CD8-positive, alpha-beta memory T cell (primary cell): Measurements from ENCODE around the gene CLEC9A. TPM values are rescaled to one million over a fixed set of nuclear protein-coding genes. Genes with fewer than 3 reads are reported as not detected.
"Not testable (repeated sequence)": the region's sequence is repeated elsewhere in the genome, so short reads cannot be mapped to it uniquely, and the experiment has no call there.

Source experiments
- CTCF ChIA-PET: fragments of 350-600 bp; sonication (Branson Sonifier 250); formaldehyde crosslinking; loops from one replicate; lab custom pipeline; 2021; ENCODE audit warnings: antibody characterized with exemption; lab: Charles Lee
- POLR2A ChIA-PET: fragments of 350-600 bp; sonication (Branson Sonifier 250); formaldehyde crosslinking; loops from one replicate; lab custom pipeline; 2021; ENCODE audit warnings: antibody characterized with exemption; lab: Charles Lee
- DNase-seq, 5 donors: peaks; one replicate each; pipeline versions ENCODE4 v3.0.0 to v3.0.0-alpha.2; 2020 to 2022; ENCODE audit warnings: mixed read lengths in 1 of 5
- H3K27ac ChIP-seq: one replicate; pipeline ENCODE4 v1.7.0; 2013; ENCODE audit warnings: low read depth, mild to moderate bottlenecking, low read length, moderate library complexity
- H3K27me3 ChIP-seq: 2 replicates; pipeline ENCODE4 v1.7.0; 2013; ENCODE audit warnings: low read length, mild to moderate bottlenecking; ENCODE audit not compliant: insufficient read depth, poor library complexity, severe bottlenecking
- H3K36me3 ChIP-seq: 2 replicates; pipeline ENCODE4 v1.7.0; 2013; ENCODE audit warnings: mild to moderate bottlenecking, low read length, moderate library complexity; ENCODE audit not compliant: insufficient read depth
- H3K4me1 ChIP-seq: 2 replicates; pipeline ENCODE4 v1.7.0; 2013; ENCODE audit warnings: mild to moderate bottlenecking, low read length, moderate library complexity; ENCODE audit not compliant: insufficient read depth
- H3K4me3 ChIP-seq: 2 replicates; pipeline ENCODE4 v1.7.0; 2013; ENCODE audit warnings: mild to moderate bottlenecking, low read length
- H3K9me3 ChIP-seq: 2 replicates; pipeline ENCODE4 v1.7.0; 2013; ENCODE audit warnings: mild to moderate bottlenecking, low read length
- H3K27ac Mint-ChIP-seq, 8 donors: one replicate each; pipeline ENCODE4 v1.8.0; 2020 to 2021; ENCODE audit warnings: mixed read lengths in 8 of 8, mild to moderate bottlenecking in 6 of 8, inconsistent platforms in 3 of 8, moderate library complexity in 3 of 8
- H3K27me3 Mint-ChIP-seq, 2 donors: one replicate each; pipeline ENCODE4 v1.8.0; 2020 to 2021; ENCODE audit warnings: mixed read lengths in 2 of 2, mild to moderate bottlenecking in 1 of 2, moderate library complexity in 1 of 2
- H3K36me3 Mint-ChIP-seq, 3 donors: one replicate each; pipeline ENCODE4 v1.8.0; 2020 to 2021; ENCODE audit warnings: mixed read lengths in 3 of 3, inconsistent platforms in 1 of 3, mild to moderate bottlenecking in 1 of 3
- H3K4me1 Mint-ChIP-seq, 3 donors: one replicate each; pipeline ENCODE4 v1.8.0; 2020 to 2021; ENCODE audit warnings: mixed read lengths in 3 of 3, inconsistent platforms in 1 of 3, mild to moderate bottlenecking in 1 of 3
- H3K4me3 Mint-ChIP-seq, 7 donors: one replicate each; pipeline ENCODE4 v1.8.0; 2020 to 2021; ENCODE audit warnings: mixed read lengths in 7 of 7, mild to moderate bottlenecking in 6 of 7, moderate library complexity in 4 of 7, inconsistent platforms in 2 of 7
- H3K9me3 Mint-ChIP-seq, 5 donors: one replicate each; pipeline ENCODE4 v1.8.0; 2020 to 2022; ENCODE audit warnings: mixed read lengths in 5 of 5, mild to moderate bottlenecking in 3 of 5, moderate library complexity in 2 of 5, inconsistent platforms in 1 of 5
- polyA plus RNA-seq: library from polyadenylated mRNA; unstranded; fragments of 300-500 nt; fragmentation: Illumina TruSeq; gene quantifications from one replicate; pipeline ENCODE4 v1.2.3, GENCODE V29; 2021
- total RNA-seq, 2 experiments: library from RNA; stranded (reverse); gene quantifications; one replicate each; pipeline ENCODE4 v1.2.3, GENCODE V29; 2021

CLEC9A gene
- total and polyA plus RNA-seq, 3 experiments from 2014 or later = not detected

- H3K36me3 ChIP-seq = no peaks in the 10 kb centered on the region
- Mint-ChIP-seq H3K9me3 (peaks cover 0 to 2% (median 0%) of the 10 kb centered on the region in 5 donors), H3K27me3 (peaks cover 3 to 35% of the 10 kb centered on the region in 2 donors), H3K27ac (no peak overlapping the region), H3K36me3 (peaks cover 0 to 4% (median 0%) of the 10 kb centered on the region in 3 donors), H3K4me1 (no peaks in the 10 kb centered on the region), H3K4me3 (no peak overlapping the region)
- ChIA-PET CTCF (no interaction called here), POLR2A (no interaction called here)
- H3K27ac ChIP-seq = no peak overlapping the region
- H3K9me3 ChIP-seq = no peaks in the 10 kb centered on the region
- no peak for DNase-seq
- no peaks in the 10 kb centered on the region for H3K27me3 ChIP-seq
- no peak overlapping the region for H3K4me3 ChIP-seq
- no peaks in the 10 kb centered on the region for H3K4me1 ChIP-seq
Measured at GRCh38 chr12:10018386-10018785, 12.1 kb upstream of the CLEC9A start.

GRCh38 chr12:10021342-10021741, 9.1 kb upstream of the CLEC9A start:
- CTCF ChIA-PET = no interaction called here
- DNase-seq = no peak
- Histone ChIP-seq H3K4me3 (no peak overlapping the region), H3K27ac (no peak overlapping the region), H3K9me3 (no peaks in the 10 kb centered on the region), H3K36me3 (no peaks in the 10 kb centered on the region), H3K27me3 (no peaks in the 10 kb centered on the region), H3K4me1 (no peaks in the 10 kb centered on the region)
- peaks cover 6 to 30% of the 10 kb centered on the region in 2 donors for H3K27me3 Mint-ChIP-seq
- POLR2A ChIA-PET = no interaction called here
- no peak overlapping the region for H3K4me3 Mint-ChIP-seq
- peaks cover 0 to 2% (median 0%) of the 10 kb centered on the region in 5 donors for H3K9me3 Mint-ChIP-seq
- H3K36me3 Mint-ChIP-seq = peaks cover 0 to 8% (median 0%) of the 10 kb centered on the region in 3 donors
- no peak overlapping the region for H3K27ac Mint-ChIP-seq
- no peaks in the 10 kb centered on the region for H3K4me1 Mint-ChIP-seq

GRCh38 chr12:10025236-10025635, 5.2 kb upstream of the CLEC9A start:
- Histone ChIP-seq H3K27ac (no peak overlapping the region), H3K27me3 (no peaks in the 10 kb centered on the region), H3K9me3 (no peaks in the 10 kb centered on the region), H3K4me3 (no peak overlapping the region), H3K36me3 (no peaks in the 10 kb centered on the region), H3K4me1 (no peaks in the 10 kb centered on the region)
- peaks cover 0 to 8% (median 0%) of the 10 kb centered on the region in 3 donors for H3K36me3 Mint-ChIP-seq
- H3K27ac Mint-ChIP-seq = no peak overlapping the region
- CTCF ChIA-PET = no interaction called here
- POLR2A ChIA-PET = no interaction called here
- no peaks in the 10 kb centered on the region for H3K4me1 Mint-ChIP-seq
- H3K4me3 Mint-ChIP-seq = no peak overlapping the region
- peaks cover 6 to 15% of the 10 kb centered on the region in 2 donors for H3K27me3 Mint-ChIP-seq
- H3K9me3 Mint-ChIP-seq = no peaks in the 10 kb centered on the region
- no peak for DNase-seq

- H3K4me3 ChIP-seq, H3K27ac ChIP-seq, H3K4me1 ChIP-seq, H3K4me3 Mint-ChIP-seq, H3K36me3 Mint-ChIP-seq, DNase-seq, CTCF ChIA-PET, H3K27me3 ChIP-seq, POLR2A ChIA-PET, H3K9me3 Mint-ChIP-seq, H3K9me3 ChIP-seq, H3K36me3 ChIP-seq, H3K4me1 Mint-ChIP-seq, H3K27ac Mint-ChIP-seq: not testable (repeated sequence)
- peaks cover 6 to 12% of the 10 kb centered on the region in 2 donors for H3K27me3 Mint-ChIP-seq
Measured at GRCh38 chr12:10026666-10027065, 3.8 kb upstream of the CLEC9A start.

GRCh38 chr12:10027311-10027710, 3.2 kb upstream of the CLEC9A start:
- Mint-ChIP-seq H3K27me3 (peaks cover 6 to 17% of the 10 kb centered on the region in 2 donors), H3K4me3 (no peak overlapping the region), H3K27ac (no peak overlapping the region), H3K4me1 (no peaks in the 10 kb centered on the region), H3K9me3 (no peaks in the 10 kb centered on the region), H3K36me3 (peaks cover 0 to 4% (median 0%) of the 10 kb centered on the region in 3 donors)
- ChIA-PET CTCF (no interaction called here), POLR2A (no interaction called here)
- Histone ChIP-seq H3K9me3 (no peaks in the 10 kb centered on the region), H3K4me3 (no peak overlapping the region), H3K4me1 (no peaks in the 10 kb centered on the region), H3K36me3 (no peaks in the 10 kb centered on the region), H3K27ac (no peak overlapping the region), H3K27me3 (no peaks in the 10 kb centered on the region)
- no peak for DNase-seq

- POLR2A ChIA-PET = no interaction called here
- no peaks in the 10 kb centered on the region for H3K4me1 Mint-ChIP-seq
- CTCF ChIA-PET = no interaction called here
Measured at GRCh38 chr12:10027721-10028120, 2.8 kb upstream of the CLEC9A start.

GRCh38 chr12:10031321-10031720, 839 bp downstream of the CLEC9A start:
- Histone ChIP-seq H3K9me3 (no peaks in the 10 kb centered on the region), H3K27me3 (no peaks in the 10 kb centered on the region), H3K4me3 (no peak overlapping the region), H3K36me3 (no peaks in the 10 kb centered on the region), H3K27ac (no peak overlapping the region), H3K4me1 (no peaks in the 10 kb centered on the region)
- Mint-ChIP-seq H3K9me3 (no peaks in the 10 kb centered on the region), H3K4me1 (no peaks in the 10 kb centered on the region), H3K36me3 (no peaks in the 10 kb centered on the region), H3K27me3 (peaks cover 5 to 24% of the 10 kb centered on the region in 2 donors), H3K4me3 (no peak overlapping the region), H3K27ac (no peak overlapping the region)
- ChIA-PET CTCF (no interaction called here), POLR2A (no interaction called here)
- DNase-seq = no peak

More at GRCh38 chr12:10027721-10028120, 2.8 kb upstream of the CLEC9A start:
- H3K9me3 ChIP-seq = no peaks in the 10 kb centered on the region
- H3K4me3 Mint-ChIP-seq = no peak overlapping the region
- peaks cover 6 to 20% of the 10 kb centered on the region in 2 donors for H3K27me3 Mint-ChIP-seq
- no peak overlapping the region for H3K27ac Mint-ChIP-seq
- no peaks in the 10 kb centered on the region for H3K27me3 ChIP-seq
- H3K36me3 ChIP-seq = no peaks in the 10 kb centered on the region
- no peaks in the 10 kb centered on the region for H3K4me1 ChIP-seq
- DNase-seq = no peak
- H3K36me3 Mint-ChIP-seq = peaks cover 0 to 4% (median 0%) of the 10 kb centered on the region in 3 donors
- no peak overlapping the region for H3K27ac ChIP-seq
- H3K9me3 Mint-ChIP-seq = no peaks in the 10 kb centered on the region
- H3K4me3 ChIP-seq = no peak overlapping the region

- H3K36me3 Mint-ChIP-seq = no peaks in the 10 kb centered on the region
- H3K27me3 Mint-ChIP-seq = peaks cover 5 to 28% of the 10 kb centered on the region in 2 donors
- H3K4me3 ChIP-seq = no peak overlapping the region
- no peaks in the 10 kb centered on the region for H3K27me3 ChIP-seq
- H3K9me3 Mint-ChIP-seq = no peaks in the 10 kb centered on the region
- H3K4me1 ChIP-seq = no peaks in the 10 kb centered on the region
- ChIA-PET POLR2A (no interaction called here), CTCF (no interaction called here)
- H3K27ac ChIP-seq = no peak overlapping the region
- H3K4me3 Mint-ChIP-seq = no peak overlapping the region
- peak overlapping the region in 1 of 8 donors; percentile 0 for H3K27ac Mint-ChIP-seq
- DNase-seq = no peak
- no peaks in the 10 kb centered on the region for H3K4me1 Mint-ChIP-seq
- no peaks in the 10 kb centered on the region for H3K9me3 ChIP-seq
- H3K36me3 ChIP-seq = no peaks in the 10 kb centered on the region
Measured at GRCh38 chr12:10031771-10032175, 1.3 kb downstream of the CLEC9A start.
